ENCODE measurements around the gene PIGL.

PIGL gene

GRCh38 chr17:16251556-16251955, 34.5 kb downstream of the PIGL start:
- Histone ChIP-seq H3F3A (ENCODE audit: insufficient read depth, low read length) (no peaks in the 10 kb centered on the region), H3K4me2 (ENCODE audit: low read depth, low read length) (no peak overlapping the region), H3K27me3 (replicated peaks; ENCODE audit: insufficient read depth, low read length) (no peaks in the 10 kb centered on the region), H3K9ac (ENCODE audit: low read length) (no peak overlapping the region), H3K9me2 (replicated peaks; ENCODE audit: insufficient read depth, low read length) (no peaks in the 10 kb centered on the region), H4K20me1 (ENCODE audit: insufficient read depth, low read length) (no peaks in the 10 kb centered on the region), H3K79me2 (ENCODE audit: low read length) (no peaks in the 10 kb centered on the region), H3K4me1 (ENCODE audit: low read length) (no peaks in the 10 kb centered on the region), H3K36me3 (replicated peaks; ENCODE audit: insufficient read depth, low read length) (no peaks in the 10 kb centered on the region), H3K9me3 (replicated peaks; ENCODE audit: insufficient read depth, low read length) (no peaks in the 10 kb centered on the region), H2AFZ (ENCODE audit: low read length) (no peak overlapping the region), H3K27ac (ENCODE audit: low read length) (no peak overlapping the region), H3K4me3 (ENCODE audit: low read length) (no peak overlapping the region)
- DNase-seq, result no peak
- TF ChIP-seq CTCF (IDR thresholded peaks at IDR 0.05; ENCODE audit: low read length) (no peak), EZH2phosphoT487 (IDR thresholded peaks at IDR 0.05; ENCODE audit: low read length) (no peak), EZH2 (optimal IDR thresholded peaks at IDR 0.05; ENCODE audit: low read depth, low read length) (no peak)

- Histone ChIP-seq H3K9me2 (replicated peaks; ENCODE audit: insufficient read depth, low read length) (no peaks in the 10 kb centered on the region), H3K36me3 (replicated peaks; ENCODE audit: insufficient read depth, low read length) (no peaks in the 10 kb centered on the region), H3K4me2 (ENCODE audit: low read depth, low read length) (no peak overlapping the region), H3K9me3 (replicated peaks; ENCODE audit: insufficient read depth, low read length) (no peaks in the 10 kb centered on the region), H3K27me3 (replicated peaks; ENCODE audit: insufficient read depth, low read length) (no peaks in the 10 kb centered on the region), H2AFZ (ENCODE audit: low read length) (no peak overlapping the region), H3K79me2 (ENCODE audit: low read length) (no peaks in the 10 kb centered on the region), H3K4me1 (ENCODE audit: low read length) (no peaks in the 10 kb centered on the region), H3F3A (ENCODE audit: insufficient read depth, low read length) (no peaks in the 10 kb centered on the region), H4K20me1 (ENCODE audit: insufficient read depth, low read length) (no peaks in the 10 kb centered on the region), H3K4me3 (ENCODE audit: low read length) (no peak overlapping the region), H3K9ac (ENCODE audit: low read length) (no peak overlapping the region), H3K27ac (ENCODE audit: low read length) (no peak overlapping the region)
- TF ChIP-seq EZH2 (optimal IDR thresholded peaks at IDR 0.05; ENCODE audit: low read depth, low read length) (no peak), CTCF (IDR thresholded peaks at IDR 0.05; ENCODE audit: low read length) (no peak), EZH2phosphoT487 (IDR thresholded peaks at IDR 0.05; ENCODE audit: low read length) (no peak)
- no peak for DNase-seq
Measured at GRCh38 chr17:16254773-16255400, 37.9 kb downstream of the PIGL start.

- Histone ChIP-seq H3K79me2 (ENCODE audit: low read length) (no peaks in the 10 kb centered on the region), H3K9ac (ENCODE audit: low read length) (no peak overlapping the region), H3K4me2 (ENCODE audit: low read depth, low read length) (no peak overlapping the region), H3K9me3 (replicated peaks; ENCODE audit: insufficient read depth, low read length) (no peaks in the 10 kb centered on the region), H3K27me3 (replicated peaks; ENCODE audit: insufficient read depth, low read length) (no peaks in the 10 kb centered on the region), H3K4me3 (ENCODE audit: low read length) (no peak overlapping the region), H4K20me1 (ENCODE audit: insufficient read depth, low read length) (no peaks in the 10 kb centered on the region), H3K36me3 (replicated peaks; ENCODE audit: insufficient read depth, low read length) (no peaks in the 10 kb centered on the region), H3K27ac (ENCODE audit: low read length) (no peak overlapping the region), H2AFZ (ENCODE audit: low read length) (no peak overlapping the region), H3K4me1 (ENCODE audit: low read length) (no peaks in the 10 kb centered on the region), H3K9me2 (replicated peaks; ENCODE audit: insufficient read depth, low read length) (no peaks in the 10 kb centered on the region), H3F3A (ENCODE audit: insufficient read depth, low read length) (no peaks in the 10 kb centered on the region)
- TF ChIP-seq EZH2phosphoT487 (IDR thresholded peaks at IDR 0.05; ENCODE audit: low read length), result no peak
- DNase-seq, result no peak
Measured at GRCh38 chr17:16255481-16255921, 38.5 kb downstream of the PIGL start.

GRCh38 chr17:16258901-16259300, 41.9 kb downstream of the PIGL start:
- no peak overlapping the region for H3K4me3 ChIP-seq (ENCODE audit: low read length)
- H2AFZ ChIP-seq (ENCODE audit: low read length), result no peak overlapping the region
- no peaks in the 10 kb centered on the region for H3K27me3 ChIP-seq (replicated peaks; ENCODE audit: insufficient read depth, low read length)
- H3K4me2 ChIP-seq (ENCODE audit: low read depth, low read length), result no peak overlapping the region
- H4K20me1 ChIP-seq (ENCODE audit: insufficient read depth, low read length), result no peaks in the 10 kb centered on the region
- no peaks in the 10 kb centered on the region for H3K36me3 ChIP-seq (replicated peaks; ENCODE audit: insufficient read depth, low read length)
- H3K79me2 ChIP-seq (ENCODE audit: low read length), result no peaks in the 10 kb centered on the region
- no peaks in the 10 kb centered on the region for H3F3A ChIP-seq (ENCODE audit: insufficient read depth, low read length)
- H3K9me3 ChIP-seq (replicated peaks; ENCODE audit: insufficient read depth, low read length), result no peaks in the 10 kb centered on the region
- H3K9me2 ChIP-seq (replicated peaks; ENCODE audit: insufficient read depth, low read length), result no peaks in the 10 kb centered on the region
- TF ChIP-seq EZH2 (optimal IDR thresholded peaks at IDR 0.05; ENCODE audit: low read depth, low read length) (no peak), EZH2phosphoT487 (IDR thresholded peaks at IDR 0.05; ENCODE audit: low read length) (no peak), CTCF (IDR thresholded peaks at IDR 0.05; ENCODE audit: low read length) (no peak)
- no peak for DNase-seq
- no peak overlapping the region for H3K9ac ChIP-seq (ENCODE audit: low read length)
- H3K4me1 ChIP-seq (ENCODE audit: low read length), result no peaks in the 10 kb centered on the region
- no peak overlapping the region for H3K27ac ChIP-seq (ENCODE audit: low read length)

Data from MM.1S (cell line).